GM19043 (cell line): ENCODE data around the gene NKRF.
"Not testable (repeated sequence)": the region's sequence is repeated elsewhere in the genome, so short reads cannot be mapped to it uniquely, and the experiment has no call there.

Experiments
- ATAC-seq: cut with Tn5 transposase; IDR thresholded peaks from one replicate; pipeline ENCODE4 v1.9.1; 2021; ENCODE audit warnings: low read depth; ENCODE audit not compliant: unreplicated experiment

NKRF gene

GRCh38 chrX:119606280-119607017 is at the start of gene NKRF:
Gene NKRF (minus strand): TSS chrX:119606424.
- peak; percentile 71 for ATAC-seq

- no peak for ATAC-seq
These were observed 48.9 kb upstream of the NKRF start for GRCh38 chrX:119655125-119655524.

GRCh38 chrX:119654112-119654531 is 47.9 kb upstream of the NKRF start:
- no peak for ATAC-seq

DNA sequence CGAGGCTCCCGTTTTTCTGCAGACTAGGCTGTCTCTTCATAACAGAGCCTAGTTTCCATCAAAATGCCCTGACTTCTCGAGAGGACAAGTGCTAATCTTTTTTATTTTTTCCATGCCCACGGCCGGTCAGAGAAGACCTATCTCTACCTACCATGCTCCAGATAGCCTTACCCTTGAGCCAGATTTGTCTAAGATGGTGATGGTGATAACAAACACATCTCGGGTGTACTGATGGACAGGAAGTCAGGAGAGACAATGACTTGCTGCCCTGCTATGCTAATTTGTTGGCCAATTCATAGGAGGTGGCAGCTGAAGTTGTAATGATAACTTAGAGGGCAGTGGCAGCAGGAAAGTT is 42.2 kb upstream of the NKRF start:
- ATAC-seq: no peak

DNA sequence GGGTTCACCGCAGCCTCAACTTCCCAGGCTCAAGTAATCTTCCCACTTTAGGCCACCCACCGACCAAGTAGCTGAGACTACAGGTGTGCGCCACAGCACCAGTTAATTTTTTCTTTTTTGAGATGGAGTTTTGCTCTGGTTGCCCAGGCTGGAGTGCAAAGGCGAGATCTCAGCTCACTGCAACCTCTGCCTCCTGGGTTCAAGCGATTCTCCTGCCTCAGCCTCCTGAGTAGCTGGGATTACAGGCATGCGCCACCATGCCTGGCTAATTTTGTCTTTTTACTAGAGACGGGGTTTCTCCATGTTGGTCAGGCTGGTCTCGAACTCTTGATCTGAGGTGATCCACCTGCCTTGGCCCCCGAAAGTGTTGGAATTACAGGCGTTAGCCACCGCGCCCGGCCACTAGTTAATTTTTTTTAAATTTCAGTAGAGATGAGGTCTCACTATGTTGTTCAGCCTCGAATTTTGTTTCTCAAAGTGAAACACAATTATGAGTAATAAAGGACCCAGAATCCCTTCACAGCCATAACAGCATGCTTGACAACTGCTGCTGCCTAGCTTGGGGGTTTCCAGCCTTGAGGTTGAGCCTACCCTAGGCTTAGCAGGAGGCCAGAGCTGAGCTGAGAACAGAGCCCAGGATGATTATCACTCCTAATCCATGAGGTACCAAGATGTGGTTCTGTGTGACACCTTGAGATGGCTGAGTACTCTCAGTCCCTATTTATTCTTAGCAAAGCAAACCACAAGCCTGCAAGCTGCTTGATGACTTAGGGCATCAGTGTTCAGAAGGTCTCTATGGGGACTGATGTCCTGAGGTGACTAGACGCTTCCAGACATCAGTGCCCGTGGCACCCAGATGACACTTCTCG is 41.6 kb upstream of the NKRF start:
- ATAC-seq: peak; percentile 95

- ATAC-seq: no peak
These were observed 40.9 kb upstream of the NKRF start for GRCh38 chrX:119647089-119647488.

GRCh38 chrX:119646515-119646914 is 40.3 kb upstream of the NKRF start:
- ATAC-seq: no peak

- no peak for ATAC-seq
These were observed 37.5 kb upstream of the NKRF start for GRCh38 chrX:119643696-119644095.

DNA sequence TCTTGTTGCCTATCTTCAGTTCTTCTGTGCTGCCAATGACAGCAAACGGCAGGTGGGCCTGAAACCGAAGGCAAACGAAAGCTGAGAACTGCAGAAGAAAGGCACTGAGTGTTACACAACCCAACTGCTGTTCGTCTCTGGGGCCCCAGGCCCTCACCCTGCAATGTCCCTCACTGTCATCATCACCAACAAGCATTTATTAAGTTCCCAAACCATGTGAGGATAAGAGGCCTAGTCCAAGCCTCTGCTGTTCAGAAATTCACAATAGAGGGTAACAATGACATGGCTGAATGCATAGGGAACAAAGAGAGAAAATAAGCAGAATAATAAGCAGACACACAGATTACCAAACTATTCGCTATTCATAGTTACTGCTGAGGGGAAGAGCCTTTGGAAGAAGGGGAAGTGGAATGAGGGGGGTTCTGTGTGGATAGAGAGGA is 34.5 kb upstream of the NKRF start:
- ATAC-seq: no peak

DNA sequence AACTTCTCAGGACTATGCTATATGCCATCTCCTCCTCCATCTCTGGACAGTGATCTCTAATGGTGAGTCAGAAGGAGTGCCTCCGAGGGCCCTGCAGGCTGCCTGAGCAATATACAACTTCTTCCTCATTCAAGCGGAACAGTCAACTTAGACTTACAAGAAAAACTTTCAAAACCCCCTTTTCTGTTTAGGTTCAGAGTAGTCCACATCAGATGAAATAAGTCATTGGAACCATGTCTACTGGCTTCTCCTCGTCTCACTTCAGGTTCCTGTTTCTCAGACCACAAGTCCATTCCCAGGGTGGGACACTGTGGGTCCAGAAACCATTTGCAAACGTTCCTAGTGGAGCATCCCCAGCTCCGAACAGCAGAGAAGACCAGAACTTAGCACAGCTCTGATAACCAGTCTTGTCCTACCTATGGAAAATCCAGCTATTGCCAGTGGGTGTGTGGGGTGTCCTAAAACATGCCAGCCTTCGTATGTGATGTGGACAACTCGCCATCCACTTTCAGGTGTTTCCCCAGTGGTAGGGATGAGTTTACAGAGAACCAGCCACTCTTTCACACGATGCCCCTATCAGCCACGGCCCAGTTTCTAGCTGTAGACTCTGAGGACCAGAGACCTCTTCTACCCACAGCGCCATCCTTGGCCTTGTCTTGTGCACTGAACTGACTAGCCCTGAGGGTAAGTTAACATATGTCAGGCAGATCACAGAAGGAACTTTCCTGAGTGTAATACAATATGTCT is 32.7 kb upstream of the NKRF start:
- ATAC-seq: peak; percentile 61

- not testable (repeated sequence) for ATAC-seq
These were observed 31.2 kb upstream of the NKRF start for GRCh38 chrX:119637421-119637820.

- peak; percentile 48 for ATAC-seq
These were observed 30.2 kb upstream of the NKRF start for GRCh38 chrX:119636419-119636818.

DNA sequence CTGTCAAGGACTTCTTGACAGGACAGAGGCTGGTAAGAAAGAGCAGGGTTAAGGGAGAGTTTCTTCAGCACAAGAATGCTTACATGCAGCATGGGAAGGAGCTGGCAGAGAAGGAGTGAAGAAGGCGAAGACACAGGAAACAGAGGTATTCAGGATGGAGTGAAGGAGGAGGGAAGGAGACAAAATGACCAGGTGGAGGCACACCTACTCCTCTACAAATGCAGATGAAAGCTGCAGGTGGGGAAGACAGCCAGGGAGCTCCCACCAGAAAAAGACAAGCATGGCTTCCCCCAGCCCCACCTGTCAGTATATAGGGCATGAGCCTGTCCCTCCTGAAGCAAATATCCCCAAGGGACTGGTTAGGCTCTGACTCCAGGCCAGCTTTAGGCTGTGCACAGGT is 29.6 kb upstream of the NKRF start:
- ATAC-seq: no peak

GRCh38 chrX:119635179-119635578 is 29.0 kb upstream of the NKRF start:
- ATAC-seq: no peak

- no peak for ATAC-seq
These were observed 19.6 kb upstream of the NKRF start for GRCh38 chrX:119625843-119626242.

GRCh38 chrX:119624951-119625668 is 18.9 kb upstream of the NKRF start:
- ATAC-seq: no peak

DNA sequence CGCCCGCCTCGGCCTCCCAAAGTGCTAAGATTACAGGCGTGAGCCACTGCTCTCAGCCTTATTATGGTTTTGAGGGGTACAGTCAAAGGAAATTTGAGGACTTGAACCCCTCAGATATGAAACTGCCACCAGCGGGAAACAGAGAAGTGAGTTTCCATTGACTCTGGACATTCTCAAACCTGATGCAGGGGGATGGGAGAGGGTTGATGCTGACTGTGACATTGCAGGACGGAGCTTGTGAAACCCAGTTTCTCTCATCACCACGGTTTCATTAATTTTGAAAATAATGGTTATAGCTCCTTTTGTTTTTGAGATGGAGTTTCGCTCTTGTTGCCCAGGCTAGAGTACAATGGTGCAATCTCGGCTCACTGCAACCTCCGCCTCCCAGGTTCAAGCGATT is 18.2 kb upstream of the NKRF start:
- ATAC-seq: no peak

GRCh38 chrX:119622356-119623232 is 16.4 kb upstream of the NKRF start:
- no peak for ATAC-seq

DNA sequence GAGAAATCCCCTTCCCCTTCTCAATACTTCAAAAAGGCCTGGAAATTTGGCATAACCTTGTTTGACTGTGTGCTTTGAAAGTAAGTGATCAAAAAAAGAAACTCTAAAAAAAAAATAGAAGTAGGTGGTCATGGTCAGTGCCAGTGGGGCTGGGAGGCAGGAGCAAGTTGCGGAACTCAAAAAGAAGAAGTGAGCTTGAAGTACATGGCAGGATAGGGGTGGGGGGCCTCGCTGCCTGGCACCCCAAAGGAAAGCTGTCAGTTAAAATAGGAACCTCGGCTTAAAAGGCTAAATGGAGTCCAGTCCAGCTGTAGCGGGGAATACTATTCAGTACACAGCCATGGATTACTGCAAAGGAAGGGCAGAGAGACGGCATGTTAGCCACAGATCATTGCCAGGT is 12.2 kb upstream of the NKRF start:
- no peak for ATAC-seq
